HUES64 (cell line): ENCODE results near the gene HOXA2.
A peak's percentile ranks its signal among the peaks of the same experiment; 100 is the strongest.

Experiments used
- H3K27ac ChIP-seq: 2 replicates; pipeline ENCODE4 v1.7.0; 2013; ENCODE audit warnings: low read depth, low read length, inconsistent platforms
- H3K27me3 ChIP-seq: 2 replicates; pipeline ENCODE4 v1.6.1; 2013; ENCODE audit warnings: mild to moderate bottlenecking, low read length; ENCODE audit not compliant: insufficient read depth
- H3K36me3 ChIP-seq: 2 replicates; pipeline ENCODE4 v1.6.1; 2013; ENCODE audit warnings: mild to moderate bottlenecking, low read length; ENCODE audit not compliant: insufficient read depth
- H3K4me1 ChIP-seq: 2 replicates; pipeline ENCODE4 v1.6.1; 2013; ENCODE audit warnings: mild to moderate bottlenecking, low read length, moderate library complexity; ENCODE audit not compliant: insufficient read depth
- H3K4me3 ChIP-seq: 2 replicates; pipeline ENCODE4 v1.5.1; 2013; ENCODE audit warnings: mild to moderate bottlenecking, low read length, moderate library complexity
- H3K9ac ChIP-seq: 2 replicates; pipeline ENCODE4 v1.6.1; 2013; ENCODE audit warnings: mild to moderate bottlenecking, low read depth, low read length
- H3K9me3 ChIP-seq: 2 replicates; pipeline ENCODE4 v1.6.1; 2013; ENCODE audit warnings: low read depth, low read length; ENCODE audit not compliant: insufficient read depth
- WGBS: fragments of 150-250, 120-280 bp; methylation state at CpG from one replicate; pipeline ENCODE4 v1.1.7; 2013; ENCODE audit warnings: missing lambda C conversion rate; 5-methylcytosine and 5-hydroxymethylcytosine counted together

HOXA2 gene

GRCh38 chr7:27129729-27130539 lies 27.5 kb upstream of the HOXA2 start:
- WGBS: 2% methylated on average over 72 of the region's 72 CpGs
- Histone ChIP-seq H3K27ac (no peak overlapping the region), H3K27me3 (peaks cover 100% of the 10 kb centered on the region), H3K4me1 (no peaks in the 10 kb centered on the region), H3K9me3 (no peaks in the 10 kb centered on the region), H3K36me3 (no peaks in the 10 kb centered on the region), H3K9ac (no peak overlapping the region), H3K4me3 (0 out of 2 replicates have a peak overlapping the region, but pooled peaks have one; percentile 15)

- Histone ChIP-seq H3K27me3 (peaks cover 100% of the 10 kb centered on the region), H3K4me1 (no peaks in the 10 kb centered on the region), H3K9ac (no peak overlapping the region), H3K36me3 (no peaks in the 10 kb centered on the region), H3K9me3 (no peaks in the 10 kb centered on the region), H3K27ac (no peak overlapping the region), H3K4me3 (no peak overlapping the region)
- 12% methylated on average over 27 of the region's 28 CpGs for WGBS
Measured at GRCh38 chr7:27128776-27129728, 26.6 kb upstream of the HOXA2 start.

- H3K9ac ChIP-seq: no peak overlapping the region
- H3K27me3 ChIP-seq: peaks cover 100% of the 10 kb centered on the region
- H3K27ac ChIP-seq: no peak overlapping the region
- H3K4me3 ChIP-seq: no peak overlapping the region
- WGBS: 19% methylated on average over 2 of the region's 2 CpGs
- H3K36me3 ChIP-seq: no peaks in the 10 kb centered on the region
- H3K9me3 ChIP-seq: no peaks in the 10 kb centered on the region
- no peaks in the 10 kb centered on the region for H3K4me1 ChIP-seq
Measured at GRCh38 chr7:27128034-27128433, 25.6 kb upstream of the HOXA2 start.

GRCh38 chr7:27126596-27127327 lies 24.3 kb upstream of the HOXA2 start:
- Histone ChIP-seq H3K4me3 (no peak overlapping the region), H3K36me3 (no peaks in the 10 kb centered on the region), H3K9me3 (no peaks in the 10 kb centered on the region), H3K9ac (no peak overlapping the region), H3K27me3 (peaks cover 100% of the 10 kb centered on the region), H3K27ac (no peak overlapping the region), H3K4me1 (no peaks in the 10 kb centered on the region)
- WGBS: 11% methylated on average over 2 of the region's 3 CpGs

GRCh38 chr7:27125986-27126394 lies 23.5 kb upstream of the HOXA2 start:
- Histone ChIP-seq H3K9me3 (no peaks in the 10 kb centered on the region), H3K36me3 (no peaks in the 10 kb centered on the region), H3K27ac (no peak overlapping the region), H3K4me3 (no peak overlapping the region), H3K27me3 (peaks cover 100% of the 10 kb centered on the region), H3K9ac (no peak overlapping the region), H3K4me1 (no peaks in the 10 kb centered on the region)
- 7% methylated on average over 5 of the region's 5 CpGs for WGBS

GRCh38 chr7:27124902-27125689 lies 22.6 kb upstream of the HOXA2 start:
- WGBS: 24% methylated on average over 8 of the region's 8 CpGs
- peaks cover 100% of the 10 kb centered on the region for H3K27me3 ChIP-seq
- no peak overlapping the region for H3K27ac ChIP-seq
- no peaks in the 10 kb centered on the region for H3K9me3 ChIP-seq
- no peak overlapping the region for H3K4me3 ChIP-seq
- H3K9ac ChIP-seq: no peak overlapping the region
- no peaks in the 10 kb centered on the region for H3K4me1 ChIP-seq
- no peaks in the 10 kb centered on the region for H3K36me3 ChIP-seq

- WGBS: 3% methylated on average over 43 of the region's 43 CpGs
- H3K27ac ChIP-seq: no peak overlapping the region
- no peak overlapping the region for H3K4me3 ChIP-seq
- H3K9me3 ChIP-seq: no peaks in the 10 kb centered on the region
- peaks cover 100% of the 10 kb centered on the region for H3K27me3 ChIP-seq
- no peaks in the 10 kb centered on the region for H3K4me1 ChIP-seq
- H3K36me3 ChIP-seq: no peaks in the 10 kb centered on the region
- no peak overlapping the region for H3K9ac ChIP-seq
Measured at GRCh38 chr7:27124096-27124901, 21.8 kb upstream of the HOXA2 start.

- H3K9me3 ChIP-seq: no peaks in the 10 kb centered on the region
- H3K27ac ChIP-seq: no peak overlapping the region
- no peak overlapping the region for H3K4me3 ChIP-seq
- H3K4me1 ChIP-seq: no peaks in the 10 kb centered on the region
- no peaks in the 10 kb centered on the region for H3K36me3 ChIP-seq
- peaks cover 100% of the 10 kb centered on the region for H3K27me3 ChIP-seq
- H3K9ac ChIP-seq: no peak overlapping the region
- WGBS: 9% methylated on average over 23 of the region's 26 CpGs
Measured at GRCh38 chr7:27123477-27124053, 21.1 kb upstream of the HOXA2 start.

GRCh38 chr7:27123007-27123476 lies 20.6 kb upstream of the HOXA2 start:
- H3K9ac ChIP-seq: no peak overlapping the region
- peaks cover 100% of the 10 kb centered on the region for H3K27me3 ChIP-seq
- no peaks in the 10 kb centered on the region for H3K36me3 ChIP-seq
- 5% methylated on average over 14 of the region's 14 CpGs for WGBS
- no peaks in the 10 kb centered on the region for H3K9me3 ChIP-seq
- H3K27ac ChIP-seq: no peak overlapping the region
- H3K4me1 ChIP-seq: no peaks in the 10 kb centered on the region
- no peak overlapping the region for H3K4me3 ChIP-seq
